HG02870 (cell line): ENCODE measurements around the gene SLC35F6.
"Not testable (repeated sequence)": the region's sequence is repeated elsewhere in the genome, so short reads cannot be mapped to it uniquely, and the experiment has no call there.

ENCODE experiments used
- ATAC-seq: cut with Tn5 transposase; IDR thresholded peaks from one replicate; pipeline ENCODE4 v1.9.1; 2021; ENCODE audit warnings: mild to moderate bottlenecking, moderate library complexity; ENCODE audit not compliant: unreplicated experiment

SLC35F6 gene

DNA sequence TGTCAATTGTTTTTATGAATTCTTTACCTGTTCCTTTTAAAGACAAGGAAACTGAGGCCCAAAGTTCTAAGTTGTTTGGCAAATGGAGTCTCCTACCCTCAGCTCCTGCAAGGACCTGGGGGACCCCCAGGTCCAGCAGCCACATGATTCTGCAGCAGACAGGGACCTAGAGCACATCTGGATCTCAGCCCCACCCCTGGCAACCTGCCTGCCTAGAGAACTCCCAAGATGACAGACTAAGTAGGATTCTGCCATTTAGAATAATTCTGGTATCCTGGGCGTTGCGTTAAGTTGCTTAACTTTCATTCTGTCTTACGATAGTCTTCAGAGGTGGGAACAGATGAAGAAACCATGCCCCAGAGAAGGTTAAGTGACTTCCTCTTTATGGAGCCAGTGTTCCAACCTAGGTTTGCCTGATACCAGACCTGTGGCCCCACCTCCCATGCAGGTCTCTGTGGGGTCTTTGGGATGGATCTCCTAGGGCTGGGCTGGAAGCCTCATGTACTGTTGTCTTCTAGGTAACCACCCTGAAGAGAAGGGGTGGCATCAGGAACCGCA is 16.2 kb downstream of the SLC35F6 start:
- ATAC-seq = no peak

DNA sequence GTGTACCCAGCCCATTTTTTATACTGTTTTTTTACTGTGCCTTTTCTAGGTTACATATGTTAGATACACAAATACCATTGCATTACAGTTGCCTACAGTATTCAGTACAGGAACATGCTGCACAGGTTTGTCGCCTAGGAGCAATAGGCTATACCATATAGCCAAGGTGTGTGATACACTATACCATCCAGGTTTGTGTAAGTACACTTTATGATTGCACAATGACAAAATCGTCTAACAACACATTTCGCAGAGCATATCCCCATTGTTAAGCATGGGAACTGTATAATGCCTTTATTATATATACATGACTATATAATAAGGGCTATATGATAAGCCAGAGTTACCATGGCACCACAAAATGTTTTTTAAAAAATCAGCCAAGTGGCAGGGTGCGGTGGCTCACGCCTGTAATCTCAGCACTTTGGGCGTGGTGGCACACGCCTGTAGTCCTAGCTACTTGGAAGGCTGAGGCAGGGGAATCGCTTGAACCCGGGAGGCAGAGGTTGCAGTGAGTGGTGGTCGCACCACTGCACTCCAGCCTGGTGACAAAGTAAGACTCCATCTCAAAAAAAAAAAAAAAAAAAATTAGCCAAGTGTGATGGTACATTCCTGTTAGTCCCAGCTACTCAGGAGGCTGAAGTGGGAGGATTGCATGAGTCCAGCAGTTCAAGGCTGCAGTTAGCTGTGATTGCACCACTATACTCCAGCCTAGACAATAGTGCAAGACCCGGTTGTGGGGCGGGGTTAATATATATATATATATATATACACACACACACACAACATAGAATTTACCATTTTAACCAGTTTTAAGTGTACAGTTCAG is 19.0 kb downstream of the SLC35F6 start:
- ATAC-seq = no peak

DNA sequence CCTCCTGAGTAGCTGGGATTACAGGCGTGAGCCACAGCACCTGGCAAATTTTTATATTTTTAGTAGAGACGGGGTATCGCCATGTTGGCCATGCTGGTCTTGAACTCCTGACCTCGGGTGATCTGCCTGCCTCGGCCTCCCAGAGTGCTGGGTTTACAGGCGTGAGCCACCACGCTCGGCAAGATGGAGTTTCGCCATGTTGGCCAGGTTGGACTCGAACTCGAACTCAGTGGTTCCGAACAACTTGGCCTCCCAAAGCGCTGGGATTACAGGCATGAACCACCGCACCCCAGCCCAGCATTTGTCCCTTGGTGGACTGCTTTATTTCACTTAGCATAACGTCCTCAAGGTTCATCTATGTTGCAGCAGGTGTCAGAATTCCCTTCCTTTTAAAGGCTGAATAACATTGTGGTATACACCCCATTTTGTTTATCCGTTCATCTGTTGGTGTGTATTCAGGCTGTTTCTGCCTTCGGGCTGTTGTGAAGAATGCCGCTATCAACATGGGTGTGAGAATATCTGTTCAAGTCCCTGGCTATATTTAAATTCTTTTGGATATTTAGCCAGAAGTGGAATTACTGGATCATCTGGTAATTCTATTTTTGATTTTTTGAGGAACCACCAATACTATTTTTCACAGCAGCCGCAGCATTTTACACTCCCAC is 20.6 kb downstream of the SLC35F6 start:
- ATAC-seq = no peak

DNA sequence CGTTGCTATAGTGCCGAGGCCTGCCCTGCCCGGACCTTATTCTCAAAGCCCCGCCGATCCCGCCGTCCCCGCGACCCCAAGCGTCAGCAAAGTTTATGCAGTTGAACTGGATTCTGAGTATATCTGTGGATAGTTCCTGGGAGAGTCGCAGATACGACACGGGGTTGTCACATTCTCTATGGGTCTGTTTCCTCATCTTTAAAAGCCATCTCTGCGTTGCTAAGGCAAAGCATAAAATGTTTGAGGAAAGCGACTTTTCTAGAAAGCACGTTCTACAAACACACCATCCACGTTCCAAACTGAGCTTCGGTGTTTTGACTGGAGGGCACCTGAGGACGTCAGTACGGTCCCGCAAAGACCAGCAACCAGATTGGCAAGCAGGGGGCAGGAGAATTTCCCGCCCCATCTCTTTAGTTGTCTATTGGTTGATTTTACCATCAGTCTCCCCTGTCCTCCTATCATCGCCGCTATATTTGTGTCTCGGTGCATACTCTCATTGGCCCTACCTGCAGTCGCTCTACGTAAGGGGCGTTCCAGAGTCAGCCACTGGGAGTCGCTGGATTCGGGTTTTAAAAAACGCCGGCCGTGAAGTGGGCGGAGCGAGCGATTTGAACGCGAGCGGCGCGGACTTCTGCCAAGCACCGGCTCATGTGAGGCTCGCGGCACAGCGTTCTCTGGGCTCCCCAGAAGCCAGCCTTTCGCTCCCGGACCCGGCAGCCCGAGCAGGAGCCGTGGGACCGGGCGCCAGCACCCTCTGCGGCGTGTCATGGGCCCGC is 21.5 kb downstream of the SLC35F6 start, which contains the start of gene CENPA:
Gene CENPA (plus strand): TSS at position 626 of the 776 bp plus-strand sequence. CDS start 141 bp downstream, at position 767.
- peak; percentile 99 for ATAC-seq

DNA sequence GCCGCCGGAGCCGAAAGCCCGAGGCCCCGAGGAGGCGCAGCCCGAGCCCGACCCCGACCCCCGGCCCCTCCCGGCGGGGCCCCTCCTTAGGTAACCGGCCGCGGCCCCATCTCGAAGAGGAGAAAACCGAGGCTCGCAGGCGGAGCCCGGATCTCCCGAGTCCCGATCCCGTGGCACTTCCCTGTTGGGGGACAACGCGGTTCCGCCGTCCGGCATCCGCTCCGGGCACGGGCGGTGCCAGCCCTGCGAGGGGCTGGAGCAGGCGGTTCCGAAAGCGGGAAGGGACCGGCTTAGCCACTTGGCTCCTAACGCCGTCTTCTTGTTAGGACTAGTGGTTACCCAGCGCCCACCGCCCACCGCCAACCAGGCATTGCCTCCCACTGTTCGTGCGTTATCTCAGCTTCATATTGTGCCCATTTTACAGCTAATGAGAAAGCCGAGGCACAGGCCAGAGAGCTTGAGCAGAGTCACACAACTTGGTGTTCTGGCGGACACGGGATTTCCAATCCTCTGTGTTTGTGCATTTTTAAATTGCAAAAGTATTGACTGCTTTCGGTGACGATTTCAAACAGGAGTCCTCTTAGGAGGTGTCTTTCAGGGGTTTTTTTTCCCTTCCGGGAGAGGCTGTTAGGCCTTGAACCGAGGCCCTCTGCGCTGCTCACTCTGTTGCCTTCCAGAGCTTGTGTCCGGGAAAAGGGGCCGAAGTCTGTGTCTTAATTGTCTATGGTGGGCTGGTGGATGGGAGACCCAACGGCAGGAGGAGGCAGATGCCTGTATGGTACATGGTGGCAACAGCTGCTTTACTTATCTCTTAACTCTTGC is 22.3 kb downstream of the SLC35F6 start:
- ATAC-seq = peak; percentile 3

DNA sequence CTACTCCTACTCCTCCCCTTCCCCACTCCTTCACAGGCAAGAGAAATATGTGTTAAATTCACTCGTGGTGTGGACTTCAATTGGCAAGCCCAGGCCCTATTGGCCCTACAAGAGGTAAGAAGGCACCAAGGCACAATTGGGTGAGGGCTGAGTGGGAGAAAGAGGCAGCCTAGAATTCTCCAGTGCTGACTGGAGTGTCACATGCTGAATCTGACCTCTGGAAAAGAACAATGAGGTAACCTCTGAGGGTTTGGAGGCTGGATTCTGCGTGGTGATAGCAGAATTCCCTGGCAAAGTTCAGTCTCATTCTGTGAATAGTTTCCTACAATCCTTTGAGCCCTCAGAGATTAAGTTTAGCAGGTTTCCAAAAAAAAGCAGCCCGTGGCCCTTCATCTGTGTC is 28.6 kb downstream of the SLC35F6 start:
- ATAC-seq = no peak

DNA sequence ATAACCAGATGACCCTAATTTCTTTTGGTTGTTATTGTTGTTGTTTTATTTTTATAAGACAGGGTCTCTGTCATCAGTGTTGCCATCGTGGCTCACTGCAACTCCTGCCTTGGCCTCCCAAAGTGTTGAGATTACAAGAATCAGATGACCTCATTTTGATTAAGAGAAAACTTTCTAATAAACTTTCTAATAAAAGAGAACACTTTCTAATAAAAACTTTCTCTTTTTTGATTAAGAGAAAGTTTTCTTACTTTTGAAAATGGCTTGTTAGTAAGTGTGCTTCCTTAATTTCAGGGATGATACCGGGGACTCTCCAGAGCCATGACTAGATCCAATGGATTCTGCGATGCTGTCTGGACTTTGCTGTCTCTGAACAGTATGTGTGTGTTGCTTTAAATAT is 29.4 kb downstream of the SLC35F6 start:
- no peak for ATAC-seq

DNA sequence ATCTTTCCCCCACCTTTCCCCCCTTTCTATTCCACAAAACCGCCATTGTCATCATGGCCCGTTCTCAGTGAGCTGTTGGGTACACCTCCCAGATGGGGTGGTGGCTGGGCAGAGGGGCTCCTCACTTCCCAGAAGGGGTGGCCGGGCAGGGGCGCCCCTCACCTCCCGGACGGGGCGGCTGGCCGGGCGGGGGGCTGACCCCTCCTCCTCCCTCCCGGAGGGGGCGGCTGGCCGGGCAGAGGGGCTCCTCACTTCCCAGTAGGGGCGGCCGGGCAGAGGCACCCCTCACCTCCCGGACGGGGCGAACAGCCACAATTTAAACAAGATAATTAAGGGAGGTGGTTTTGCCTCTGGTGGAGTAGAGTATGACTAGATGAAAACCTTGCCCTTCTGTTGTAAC is 31.1 kb downstream of the SLC35F6 start:
- ATAC-seq = not testable (repeated sequence)

DNA sequence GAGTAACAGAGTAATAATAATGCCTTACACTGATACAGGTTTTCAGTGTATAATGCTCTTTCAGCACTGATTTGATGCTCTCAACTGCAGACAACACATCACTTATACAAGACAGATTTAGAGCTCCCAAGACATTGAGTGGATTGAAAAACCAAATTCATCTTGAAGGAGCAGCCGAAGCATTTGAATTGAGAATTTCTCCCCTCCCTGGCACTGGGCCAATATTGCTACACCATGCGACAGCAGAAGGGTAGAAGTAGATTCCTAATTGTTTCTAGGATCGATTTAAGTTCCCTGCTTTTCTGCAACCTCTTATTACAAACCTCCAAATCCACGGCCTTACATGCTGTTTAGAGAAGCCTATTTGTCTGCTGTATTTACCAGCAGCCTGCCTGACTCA is 37.2 kb downstream of the SLC35F6 start:
- no peak for ATAC-seq

DNA sequence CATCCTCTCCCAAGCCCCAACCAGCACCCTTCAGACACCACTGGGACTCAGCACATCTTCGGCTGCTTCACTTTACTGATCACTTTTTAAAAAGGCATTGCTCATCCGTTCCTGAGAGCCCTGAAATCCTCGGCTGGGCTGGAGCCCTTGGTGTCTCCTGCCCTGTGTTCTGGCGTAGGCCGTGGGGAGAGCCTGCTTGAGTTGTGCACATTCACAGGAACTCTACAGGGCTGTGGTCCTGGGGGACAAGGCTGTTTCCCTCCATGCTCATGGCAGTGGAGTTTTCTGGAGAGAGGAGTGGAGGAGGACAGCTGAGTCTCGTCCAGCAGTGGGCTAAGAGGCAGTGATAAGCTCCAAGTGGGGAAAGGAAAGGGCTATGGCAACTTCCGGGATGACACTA is 37.7 kb downstream of the SLC35F6 start:
- no peak for ATAC-seq

DNA sequence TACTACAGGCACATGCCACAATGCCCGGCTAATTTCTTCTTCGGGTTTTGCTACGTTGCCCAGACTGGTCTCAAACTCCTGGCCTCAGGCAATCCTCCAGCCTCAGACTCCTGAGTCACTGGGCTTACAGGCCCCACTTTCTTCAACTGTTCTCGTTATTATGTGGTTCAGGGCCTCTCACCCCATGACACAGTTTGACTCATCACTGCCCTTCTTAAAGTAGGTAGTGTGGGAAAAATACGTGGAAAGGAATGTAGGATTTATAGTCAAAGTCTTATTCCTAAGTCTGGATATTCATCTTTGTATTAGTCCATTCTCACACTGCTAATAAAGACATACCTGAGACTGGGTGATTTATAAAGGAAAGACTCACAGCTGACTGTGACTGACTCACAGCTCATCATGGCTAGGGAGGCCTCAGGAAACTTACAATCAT is 41.2 kb downstream of the SLC35F6 start:
- ATAC-seq = no peak

DNA sequence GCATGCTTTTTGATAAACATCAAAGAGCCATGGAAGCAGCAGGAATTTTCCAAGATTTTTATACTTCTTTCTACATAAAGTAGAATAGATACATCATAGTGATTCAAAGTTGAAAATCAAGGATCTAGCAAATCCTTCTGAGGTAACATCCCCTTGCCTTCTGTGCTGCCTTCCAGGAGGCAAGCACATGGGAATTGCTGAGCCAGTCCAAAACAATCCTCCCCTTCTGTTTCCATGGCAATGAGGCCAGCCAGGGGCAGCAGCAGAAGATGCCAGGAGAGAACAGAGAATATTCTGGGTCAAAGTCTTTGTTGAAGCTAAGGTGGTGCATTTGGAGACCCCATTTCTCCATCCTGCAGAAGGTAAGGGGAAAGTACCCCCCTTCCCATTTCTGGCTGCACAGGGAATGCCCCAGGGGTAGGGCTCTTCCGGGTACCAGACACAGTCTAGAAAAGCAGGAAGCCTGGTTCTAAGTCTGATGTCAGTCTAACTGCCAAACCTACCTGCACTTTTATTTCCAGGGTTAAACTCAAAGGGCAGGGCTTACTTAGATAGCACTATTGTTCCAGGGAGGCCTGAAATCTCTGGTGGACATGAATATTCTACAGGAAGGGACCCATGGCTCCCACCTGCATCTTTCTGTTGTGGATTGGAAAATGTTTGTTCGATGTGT is 43.8 kb downstream of the SLC35F6 start:
- ATAC-seq = no peak

DNA sequence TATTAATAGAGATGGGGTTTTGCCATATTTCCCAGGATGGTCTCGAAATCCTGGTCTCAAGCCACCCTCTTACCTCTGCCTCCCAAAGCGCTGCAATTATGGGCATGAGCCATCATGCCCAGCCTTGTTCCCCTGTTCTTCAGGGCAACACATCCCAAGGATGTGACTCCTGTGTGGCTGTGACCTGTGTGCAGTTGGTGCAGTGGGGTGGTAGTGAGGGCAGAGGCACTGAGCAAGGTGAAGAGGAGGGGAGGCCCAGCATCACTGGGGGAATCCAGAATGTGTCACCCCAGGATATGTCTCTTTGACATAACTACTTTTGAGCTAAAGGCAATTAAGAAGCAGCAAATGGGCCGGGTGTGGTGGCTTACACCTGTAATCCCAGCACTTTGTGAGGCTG is 45.1 kb downstream of the SLC35F6 start:
- no peak for ATAC-seq

DNA sequence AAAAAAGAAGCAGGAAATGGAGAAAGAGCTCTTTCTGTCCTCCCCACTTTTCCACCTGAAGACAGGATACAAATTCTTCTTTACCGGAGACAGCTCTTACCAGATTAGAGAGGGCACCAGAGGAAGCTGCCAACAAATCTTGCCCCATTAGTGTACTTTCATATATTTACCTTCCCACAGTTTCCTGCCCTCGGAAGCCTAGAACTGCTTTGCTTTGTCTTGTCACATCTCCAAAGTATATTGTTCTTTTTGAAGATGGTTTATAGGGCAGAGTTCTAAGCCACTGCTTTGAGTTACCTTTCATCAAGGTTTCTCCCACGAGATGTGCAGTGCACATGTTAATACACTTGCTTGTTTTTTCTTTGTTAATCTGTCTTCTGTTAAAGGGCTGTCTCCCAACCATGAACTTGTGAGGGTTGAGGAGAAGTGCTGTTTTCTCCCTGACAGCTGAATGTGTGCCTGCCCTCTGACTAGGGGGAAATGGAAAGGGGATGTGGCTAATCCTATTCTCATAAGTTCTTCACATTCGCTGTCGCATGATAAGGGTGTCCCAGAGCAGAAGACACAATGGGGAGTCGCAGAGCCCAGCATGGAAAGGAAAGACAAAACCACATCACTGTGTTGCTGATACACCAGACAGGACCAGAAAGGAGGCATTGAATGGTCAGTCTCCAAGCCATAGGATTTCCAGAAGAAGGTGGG is 45.9 kb downstream of the SLC35F6 start:
- ATAC-seq = no peak

DNA sequence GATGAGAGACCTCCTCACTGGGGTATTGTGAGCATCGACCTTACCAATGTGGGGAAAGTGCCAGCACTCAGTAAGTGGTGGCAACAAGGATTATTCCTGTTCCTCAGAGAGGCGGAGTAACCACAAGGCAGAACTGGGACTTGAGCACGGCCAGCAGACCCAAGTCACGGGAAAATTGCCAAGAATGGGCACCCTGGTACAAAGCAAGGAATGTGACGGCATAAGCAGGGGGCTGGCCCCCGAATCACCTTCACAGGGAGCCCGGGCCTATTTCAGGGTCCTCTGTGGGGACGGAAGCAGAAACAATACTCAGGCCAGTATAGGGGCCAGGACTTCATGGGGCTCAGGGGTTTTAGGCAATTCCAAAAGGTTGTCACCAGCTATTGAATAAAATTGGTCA is 47.2 kb downstream of the SLC35F6 start:
- no peak for ATAC-seq

DNA sequence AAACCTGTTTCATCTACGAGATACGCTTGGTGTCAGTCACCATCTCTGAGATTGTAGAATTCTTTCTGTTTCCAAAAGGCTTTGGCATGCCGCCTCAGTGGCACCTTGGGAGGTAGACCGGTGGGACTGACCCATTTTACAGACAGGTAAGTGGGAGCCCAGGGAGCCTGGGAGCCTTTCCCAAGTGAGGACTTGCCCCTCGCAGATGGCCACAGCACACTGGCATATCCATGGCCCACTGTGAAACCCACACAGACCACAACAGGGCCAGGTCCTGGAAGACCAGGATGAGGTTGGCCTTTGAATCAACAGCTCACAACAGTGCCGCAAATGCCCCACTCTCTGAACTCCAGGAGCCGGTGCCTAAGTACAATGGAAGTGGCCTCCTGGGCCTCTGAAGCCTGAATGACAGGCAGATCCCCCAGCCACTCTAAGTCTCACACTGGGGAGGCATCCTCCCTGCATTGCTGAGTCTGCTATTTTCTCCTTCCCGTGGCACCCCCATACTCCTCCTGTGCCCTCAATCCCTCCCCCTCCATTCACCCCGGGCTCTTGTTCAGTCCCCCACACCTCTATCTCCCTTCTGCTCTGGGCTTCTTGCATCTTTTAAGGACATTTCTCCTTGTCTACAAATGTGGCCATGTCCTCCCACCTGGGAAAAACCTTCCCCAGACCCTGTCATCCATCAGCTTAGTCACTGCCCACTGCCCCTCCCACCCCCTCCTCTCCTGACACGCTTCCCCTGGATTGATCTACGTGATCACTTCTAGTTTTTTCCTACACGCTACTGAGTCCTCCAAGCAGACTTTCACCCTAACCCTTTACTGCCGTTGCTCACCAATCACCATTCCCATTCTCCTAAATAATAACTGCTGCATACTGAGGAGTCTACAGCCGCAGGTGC is 48.0 kb downstream of the SLC35F6 start:
- ATAC-seq = no peak

DNA sequence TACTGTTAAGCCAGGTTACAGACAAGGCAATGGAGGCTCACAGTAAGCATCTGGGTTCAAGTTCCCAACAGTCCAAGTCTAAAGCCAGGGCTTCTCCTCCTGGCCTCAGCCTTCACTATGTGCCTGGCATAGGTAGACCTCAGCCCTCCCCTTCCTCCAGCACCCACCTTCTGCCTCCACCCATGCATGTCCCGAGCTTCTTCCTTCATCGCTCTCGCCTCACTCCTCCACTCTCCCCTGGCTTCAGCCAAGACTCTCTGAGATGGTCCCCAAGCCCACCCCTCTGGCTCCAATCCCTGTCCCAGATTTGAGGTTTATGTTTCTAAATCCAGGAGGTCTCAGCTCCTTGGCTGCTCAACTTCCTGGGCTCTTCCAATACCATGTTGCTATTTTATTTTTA is 48.6 kb downstream of the SLC35F6 start:
- ATAC-seq = no peak

DNA sequence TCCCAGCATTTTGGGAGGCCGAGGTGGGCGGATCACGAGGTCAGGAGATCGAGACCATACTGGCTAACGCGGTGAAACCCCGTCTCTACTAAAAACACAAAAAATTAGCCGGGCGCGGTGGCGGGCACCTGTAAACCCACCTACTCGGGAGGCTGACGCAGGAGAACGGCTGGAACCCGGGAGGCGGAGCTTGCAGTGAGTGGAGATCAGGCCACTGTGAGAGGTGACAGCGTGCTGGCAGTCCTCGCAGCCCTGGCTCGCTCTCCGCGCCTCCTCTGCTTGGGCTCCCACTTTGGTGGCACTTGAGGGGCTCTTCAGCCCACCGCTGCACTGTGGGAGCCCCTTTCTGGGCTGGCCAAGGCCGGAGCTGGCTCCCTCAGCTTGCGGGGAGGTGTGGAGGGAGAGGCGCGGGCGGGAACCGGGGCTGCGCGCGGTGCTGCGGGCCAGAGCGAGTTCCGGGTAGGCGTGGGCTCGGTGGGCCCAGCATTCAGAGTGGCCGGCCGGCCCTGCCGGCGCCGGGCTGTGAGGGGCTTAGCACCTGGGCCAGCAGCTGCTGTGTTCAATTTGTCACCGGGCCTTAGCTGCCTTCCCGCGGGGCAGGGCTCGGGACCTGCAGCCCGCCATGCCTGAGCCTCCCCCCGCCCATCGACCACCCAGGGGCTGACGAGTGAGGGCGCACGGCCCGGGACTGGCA is 50.1 kb downstream of the SLC35F6 start:
- ATAC-seq = not testable (repeated sequence)
